NCI-H748 (cell line): ENCODE results near the gene NAA10.

ENCODE experiments used
- DNase-seq: peaks from one replicate; lab custom pipeline; 2025; ENCODE audit not compliant: unreplicated experiment; lab: John Stamatoyannopoulos, UW

NAA10 gene

DNA sequence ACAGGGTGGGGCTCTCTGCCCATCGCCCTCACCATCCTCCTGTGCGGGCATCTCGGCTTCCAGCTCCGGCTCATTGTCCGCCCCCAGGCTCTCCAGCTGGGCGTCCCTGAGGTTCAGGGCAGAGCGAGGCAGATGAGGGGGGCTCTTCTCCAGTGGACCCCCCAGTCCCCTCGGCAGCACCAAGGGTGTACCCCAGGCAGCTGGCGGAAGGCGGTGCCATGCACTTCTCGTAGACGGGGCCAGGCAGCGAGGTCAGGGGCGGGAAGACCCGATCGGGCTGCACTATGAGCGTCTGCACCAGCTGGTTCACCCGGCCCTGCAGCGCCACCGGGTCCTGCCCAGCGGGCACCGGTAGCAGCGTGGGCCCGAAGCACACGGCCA is 24.9 kb downstream of the NAA10 start:
- no peak for DNase-seq

DNA sequence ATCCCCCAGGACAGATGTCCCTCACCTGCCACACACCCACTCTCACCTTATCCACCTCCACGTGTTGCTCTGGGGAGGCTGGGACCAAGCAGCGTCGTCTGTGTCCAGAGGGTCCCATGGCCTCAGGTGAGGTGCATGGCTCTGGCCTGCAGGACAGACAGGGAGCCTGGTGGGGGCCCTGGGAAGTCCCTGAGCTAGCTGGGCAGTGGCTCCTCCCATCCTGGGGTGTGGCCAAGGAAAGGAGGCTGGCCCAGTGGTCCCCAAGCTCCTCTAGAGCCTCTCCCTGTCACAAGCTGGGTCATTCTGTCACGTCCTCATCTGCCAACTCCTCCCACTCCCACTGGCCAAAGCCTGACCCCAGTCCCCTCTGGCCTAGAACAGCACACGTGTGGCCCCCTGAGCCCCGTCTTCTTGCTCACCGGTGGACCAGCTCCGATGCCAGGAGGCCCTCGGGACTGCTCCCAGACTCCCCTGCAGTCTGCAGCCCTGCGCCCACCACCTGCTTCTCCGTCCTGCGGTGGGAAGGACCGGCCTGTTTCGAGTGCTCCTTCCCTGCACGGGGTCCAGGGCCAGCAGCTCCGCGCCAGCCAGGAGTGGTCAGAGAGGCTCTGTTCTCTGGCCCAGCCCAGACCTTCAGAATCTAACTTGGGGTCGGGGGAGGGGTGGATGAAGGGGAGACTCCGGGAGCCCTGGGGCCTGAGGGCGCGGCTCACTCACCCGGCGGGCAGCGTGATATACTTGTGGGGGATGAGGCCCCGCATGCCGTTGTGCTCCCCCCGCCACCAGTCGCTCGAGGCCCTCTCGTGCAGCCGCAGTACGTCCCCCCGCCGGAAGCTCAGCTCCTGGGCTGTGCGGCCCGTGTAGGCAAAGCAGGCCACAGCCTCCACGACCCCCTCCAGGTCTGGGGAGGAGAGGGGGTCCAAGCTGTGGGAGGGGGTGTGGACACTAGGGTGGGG is 25.5 kb downstream of the NAA10 start:
- no peak for DNase-seq

DNA sequence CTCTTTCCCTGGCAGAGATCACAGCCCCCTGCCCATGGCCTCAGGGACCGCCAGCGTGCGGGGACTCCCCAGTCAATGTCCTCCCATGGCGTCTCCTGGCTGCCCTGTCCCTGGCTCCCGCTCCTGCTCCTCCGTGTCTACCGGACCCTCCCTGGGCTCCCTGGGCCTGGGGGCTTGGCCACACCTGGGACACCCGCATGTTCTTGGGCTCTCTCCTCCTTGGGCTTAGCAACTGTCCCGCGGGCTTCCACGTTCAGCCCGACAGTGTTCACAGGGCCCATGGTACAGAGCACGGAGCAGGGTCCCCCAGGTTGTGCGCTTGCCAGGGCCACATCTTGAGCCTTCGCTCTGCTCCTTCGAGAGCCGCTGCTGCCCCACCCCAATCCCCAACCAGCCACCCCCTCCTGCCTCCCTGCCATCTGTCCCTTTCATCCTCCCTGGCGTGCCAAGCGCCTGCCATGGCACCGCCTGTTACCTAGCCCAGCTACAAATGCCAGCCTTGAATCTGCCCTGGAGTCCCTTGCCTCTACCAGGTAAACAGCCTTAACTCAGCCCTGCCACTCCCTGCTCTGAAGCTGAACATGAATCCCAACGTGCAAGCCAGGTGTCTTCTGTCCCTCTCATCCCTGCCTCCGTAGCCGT is 26.5 kb downstream of the NAA10 start:
- no peak for DNase-seq

DNA sequence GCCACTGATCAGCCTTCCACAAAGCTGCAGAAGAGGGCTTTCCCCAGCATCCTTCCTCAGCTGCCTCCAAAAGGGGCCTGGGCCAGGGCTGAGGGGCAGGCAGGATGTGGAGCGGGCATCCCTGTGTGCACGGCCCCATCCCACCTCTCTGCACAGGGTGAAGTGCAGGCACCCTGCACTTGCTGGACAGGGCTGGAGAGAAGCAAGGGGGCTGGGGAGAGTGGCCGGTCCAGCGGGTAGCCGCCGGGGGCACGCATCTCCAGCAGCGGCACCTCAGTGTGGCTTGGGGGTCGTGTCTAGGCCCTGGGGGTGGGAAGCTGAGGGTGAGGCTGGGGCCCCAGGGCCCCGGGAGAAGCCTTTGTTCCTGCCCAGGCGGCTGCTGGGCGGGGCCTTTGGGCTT is 27.4 kb downstream of the NAA10 start:
- no peak for DNase-seq

DNA sequence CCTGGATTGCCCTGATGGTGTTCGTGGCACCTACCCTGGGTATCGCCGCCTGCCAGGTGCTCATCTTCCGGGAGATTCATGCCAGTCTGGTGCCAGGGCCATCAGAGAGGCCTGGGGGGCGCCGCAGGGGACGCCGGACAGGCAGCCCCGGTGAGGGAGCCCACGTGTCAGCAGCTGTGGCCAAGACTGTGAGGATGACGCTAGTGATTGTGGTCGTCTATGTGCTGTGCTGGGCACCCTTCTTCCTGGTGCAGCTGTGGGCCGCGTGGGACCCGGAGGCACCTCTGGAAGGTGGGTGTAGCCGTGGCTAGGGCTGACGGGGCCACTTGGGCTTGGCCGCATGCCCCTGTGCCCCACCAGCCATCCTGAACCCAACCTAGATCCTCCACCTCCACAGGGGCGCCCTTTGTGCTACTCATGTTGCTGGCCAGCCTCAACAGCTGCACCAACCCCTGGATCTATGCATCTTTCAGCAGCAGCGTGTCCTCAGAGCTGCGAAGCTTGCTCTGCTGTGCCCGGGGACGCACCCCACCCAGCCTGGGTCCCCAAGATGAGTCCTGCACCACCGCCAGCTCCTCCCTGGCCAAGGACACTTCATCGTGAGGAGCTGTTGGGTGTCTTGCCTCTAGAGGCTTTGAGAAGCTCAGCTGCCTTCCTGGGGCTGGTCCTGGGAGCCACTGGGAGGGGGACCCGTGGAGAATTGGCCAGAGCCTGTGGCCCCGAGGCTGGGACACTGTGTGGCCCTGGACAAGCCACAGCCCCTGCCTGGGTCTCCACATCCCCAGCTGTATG is 28.5 kb downstream of the NAA10 start:
- DNase-seq = no peak

DNA sequence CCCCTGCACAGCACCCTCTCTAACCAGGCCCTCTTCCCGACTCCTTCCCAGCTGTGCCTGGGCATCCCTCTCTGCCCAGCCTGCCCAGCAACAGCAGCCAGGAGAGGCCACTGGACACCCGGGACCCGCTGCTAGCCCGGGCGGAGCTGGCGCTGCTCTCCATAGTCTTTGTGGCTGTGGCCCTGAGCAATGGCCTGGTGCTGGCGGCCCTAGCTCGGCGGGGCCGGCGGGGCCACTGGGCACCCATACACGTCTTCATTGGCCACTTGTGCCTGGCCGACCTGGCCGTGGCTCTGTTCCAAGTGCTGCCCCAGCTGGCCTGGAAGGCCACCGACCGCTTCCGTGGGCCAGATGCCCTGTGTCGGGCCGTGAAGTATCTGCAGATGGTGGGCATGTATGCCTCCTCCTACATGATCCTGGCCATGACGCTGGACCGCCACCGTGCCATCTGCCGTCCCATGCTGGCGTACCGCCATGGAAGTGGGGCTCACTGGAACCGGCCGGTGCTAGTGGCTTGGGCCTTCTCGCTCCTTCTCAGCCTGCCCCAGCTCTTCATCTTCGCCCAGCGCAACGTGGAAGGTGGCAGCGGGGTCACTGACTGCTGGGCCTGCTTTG is 29.2 kb downstream of the NAA10 start:
- no peak for DNase-seq

DNA sequence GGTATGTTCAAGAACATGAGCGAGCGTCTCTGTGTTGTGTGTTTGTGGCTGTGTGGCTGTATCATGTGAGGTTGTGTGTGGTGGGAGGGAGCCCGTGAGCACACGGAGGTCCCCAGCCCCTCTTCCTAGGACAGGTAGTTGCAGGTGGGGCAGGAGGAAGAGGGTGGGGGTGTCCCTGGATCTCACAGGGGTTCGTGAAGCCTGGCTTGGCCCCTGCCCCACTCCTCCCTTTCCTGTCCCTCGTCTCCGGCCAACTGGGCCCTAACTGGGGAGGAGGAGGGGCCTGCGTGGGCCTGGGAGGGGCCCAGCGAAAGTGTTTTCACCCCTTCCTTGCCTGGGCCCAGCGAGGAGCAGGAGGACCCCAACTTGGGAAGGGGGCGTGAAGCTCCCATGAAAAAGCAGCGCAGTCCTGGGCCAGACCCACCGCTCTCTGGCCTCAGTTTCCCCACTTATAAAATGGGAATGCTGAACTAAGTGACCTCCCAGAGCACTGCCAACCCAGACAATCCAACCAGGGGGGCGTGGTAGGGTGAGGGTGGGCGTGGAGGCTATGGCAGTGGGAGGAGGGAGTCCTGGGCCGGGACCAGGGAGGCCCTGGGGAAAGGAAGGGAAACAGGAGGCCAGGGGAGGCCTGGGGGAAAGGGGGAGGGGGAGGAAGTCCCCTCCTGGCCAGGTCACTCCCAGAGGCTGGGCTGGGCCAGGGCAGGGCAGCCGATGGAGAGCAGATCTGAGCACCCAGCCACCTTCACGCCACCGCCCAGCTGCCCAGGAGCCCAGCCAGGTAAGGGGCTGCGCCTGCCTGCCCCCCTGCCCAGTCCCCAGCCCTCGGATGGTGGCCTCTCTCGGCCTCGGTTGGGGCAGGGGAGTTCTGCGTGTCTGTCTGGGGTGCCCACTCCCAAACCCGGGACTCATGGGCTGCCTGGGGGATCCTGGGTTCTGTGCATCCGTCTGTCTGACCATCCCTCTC is 30.6 kb downstream of the NAA10 start, which contains the start of gene AVPR2:
Gene AVPR2 (plus strand): TSS at position 683 of the 967 bp plus-strand sequence. CDS start 473 bp downstream, outside the sequence.
- DNase-seq = no peak

DNA sequence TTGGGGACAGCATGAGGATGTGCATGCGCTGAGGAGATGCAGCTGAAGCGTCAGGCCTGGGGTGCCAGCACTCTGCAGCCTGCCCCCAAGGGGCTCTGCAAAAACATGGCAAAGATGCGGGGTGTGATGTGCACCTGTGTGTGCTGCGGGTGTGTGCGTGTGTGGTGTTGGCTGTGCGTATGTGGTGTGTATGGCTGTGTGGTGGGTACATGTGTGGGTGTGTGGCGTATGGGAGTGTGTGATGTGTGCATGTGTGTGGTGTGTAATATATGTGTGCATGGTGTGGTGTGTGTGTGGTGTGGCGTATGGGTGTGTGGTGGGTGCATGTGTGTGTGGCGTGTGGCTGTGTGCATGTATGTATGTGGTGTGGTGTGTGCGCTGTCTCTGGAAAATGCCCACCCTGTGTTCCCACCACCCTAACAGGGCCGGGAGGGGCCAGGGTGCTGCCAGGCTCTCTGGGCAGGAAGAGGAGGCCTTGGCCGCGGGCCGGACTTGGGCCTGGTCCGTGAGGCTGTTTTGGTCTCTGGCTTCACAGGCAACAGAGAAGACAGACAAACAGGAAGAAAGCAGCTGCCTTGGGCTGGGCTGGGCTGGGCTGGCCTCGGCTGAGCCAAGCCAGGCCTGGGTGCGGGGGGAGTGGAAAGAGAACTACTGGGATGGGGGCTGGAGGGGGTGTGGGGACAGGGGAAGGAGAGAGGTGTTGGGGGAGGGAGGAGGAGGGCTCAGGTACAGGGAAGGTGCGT is 31.4 kb downstream of the NAA10 start:
- DNase-seq = no peak

DNA sequence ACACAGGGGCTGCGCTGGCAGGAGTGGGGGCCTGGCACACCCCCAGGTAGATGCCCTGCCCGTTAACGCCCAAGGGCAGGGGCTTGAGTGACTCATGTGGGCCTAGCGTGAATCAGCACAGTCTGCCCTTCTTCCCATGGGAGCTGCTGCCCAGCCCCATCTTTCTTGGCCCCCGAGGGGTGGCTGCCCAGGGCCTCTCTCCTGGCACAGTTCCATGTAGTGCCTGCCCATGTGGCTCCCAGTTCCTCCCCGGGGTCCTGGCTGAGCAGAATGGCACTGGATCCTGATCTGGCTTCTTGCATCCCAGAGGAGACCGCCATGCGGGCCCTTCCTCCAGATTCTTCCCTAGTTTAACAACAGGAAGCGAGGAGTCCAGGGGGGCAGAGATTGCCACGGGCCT is 32.5 kb downstream of the NAA10 start:
- DNase-seq = no peak

DNA sequence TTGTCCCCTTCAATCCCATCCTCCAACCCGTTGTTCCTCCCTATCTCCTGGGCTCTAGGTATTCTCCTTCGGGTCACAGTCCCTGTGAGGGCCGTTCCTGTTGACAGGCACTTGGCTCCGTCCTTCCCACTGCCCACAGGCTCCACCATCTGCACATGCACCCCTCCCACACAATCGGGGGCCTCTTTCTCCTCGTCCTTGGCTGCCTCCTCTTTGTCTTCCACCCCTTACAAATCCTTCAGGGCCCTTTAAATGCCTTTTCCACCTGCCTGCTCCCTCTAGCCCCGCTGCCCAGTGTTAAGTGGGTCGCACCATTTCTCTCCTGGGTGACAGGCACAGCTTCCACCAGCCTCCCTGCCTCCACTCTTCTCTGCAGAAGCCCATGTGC is 33.1 kb downstream of the NAA10 start:
- no peak for DNase-seq

DNA sequence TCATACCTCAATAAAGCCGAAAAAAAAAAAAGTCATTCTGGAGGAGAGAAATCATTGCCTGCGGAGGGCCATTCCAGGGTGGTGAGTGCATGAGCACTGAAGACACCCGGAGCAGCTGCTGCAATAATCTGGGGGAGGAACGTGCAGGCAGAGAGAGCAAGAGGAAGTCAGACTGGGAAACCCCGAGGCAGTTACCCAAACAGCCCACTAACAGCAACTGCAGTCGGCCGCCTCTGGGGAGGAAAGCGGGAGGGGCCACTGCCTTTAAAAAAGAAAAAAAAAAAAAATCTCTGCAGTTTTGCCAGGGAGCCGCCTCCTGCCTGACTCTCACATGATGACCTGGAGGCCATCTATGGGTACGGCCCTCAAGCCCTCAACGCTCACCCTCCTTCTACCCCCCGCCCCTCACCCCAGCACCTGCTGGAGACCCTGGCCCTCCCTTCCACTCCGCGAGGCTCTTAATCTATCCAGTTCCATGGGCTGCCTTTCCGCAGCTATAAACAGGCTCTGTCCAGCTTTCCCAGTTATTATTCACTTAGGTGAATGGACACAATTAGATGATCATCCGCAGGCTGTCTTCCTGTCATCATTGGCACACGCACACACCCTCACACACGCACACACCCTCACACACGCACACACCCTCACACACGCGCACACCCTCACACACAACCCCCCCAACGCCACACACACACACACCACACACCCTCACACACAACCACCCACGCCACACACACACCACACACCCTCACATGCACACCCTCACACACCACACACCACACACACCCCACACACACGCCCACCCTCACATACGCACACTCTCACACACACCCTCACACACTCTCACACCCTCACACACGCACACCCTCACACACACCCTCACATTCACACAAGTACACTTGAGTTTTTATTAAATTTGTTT is 33.7 kb downstream of the NAA10 start:
- DNase-seq = peak; percentile 47

DNA sequence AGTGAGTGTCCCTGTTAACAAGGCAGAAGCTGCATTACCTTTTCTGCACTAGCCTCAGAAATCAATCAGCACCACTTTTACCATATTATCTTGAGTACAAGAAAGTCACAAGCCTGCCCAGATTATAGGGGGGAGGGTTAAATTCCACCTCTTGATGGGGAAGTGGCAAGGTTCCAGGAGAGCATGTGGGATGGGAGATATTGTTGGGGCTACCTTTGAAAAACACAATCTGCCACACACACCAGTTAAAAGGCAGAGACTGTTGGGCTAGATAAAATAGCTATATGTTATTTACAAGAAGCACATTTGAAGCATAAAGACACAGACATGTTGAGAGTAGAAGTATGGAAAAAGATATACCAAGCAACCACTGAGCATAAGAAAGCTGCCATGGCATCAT is 36.9 kb downstream of the NAA10 start:
- DNase-seq = no peak

DNA sequence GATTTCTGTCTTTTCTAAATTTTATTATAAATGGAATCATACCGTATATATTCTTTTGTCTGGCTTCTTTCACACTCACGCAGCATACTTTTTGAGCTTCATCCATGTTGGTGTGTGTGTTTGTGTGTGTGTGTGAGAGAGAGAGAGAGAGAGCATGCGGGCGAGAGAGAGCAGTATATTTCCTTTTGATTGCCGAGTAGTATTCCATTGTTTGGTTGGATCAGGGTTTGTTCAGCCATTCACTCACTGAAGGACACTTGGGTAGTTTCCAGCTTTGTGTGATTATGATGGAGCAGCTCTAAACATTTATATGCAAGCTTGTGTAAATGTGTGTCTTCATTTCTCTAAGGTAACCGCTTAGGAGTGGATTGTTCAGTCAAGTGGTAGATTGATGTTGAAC is 45.7 kb downstream of the NAA10 start:
- DNase-seq = peak; percentile 67

DNA sequence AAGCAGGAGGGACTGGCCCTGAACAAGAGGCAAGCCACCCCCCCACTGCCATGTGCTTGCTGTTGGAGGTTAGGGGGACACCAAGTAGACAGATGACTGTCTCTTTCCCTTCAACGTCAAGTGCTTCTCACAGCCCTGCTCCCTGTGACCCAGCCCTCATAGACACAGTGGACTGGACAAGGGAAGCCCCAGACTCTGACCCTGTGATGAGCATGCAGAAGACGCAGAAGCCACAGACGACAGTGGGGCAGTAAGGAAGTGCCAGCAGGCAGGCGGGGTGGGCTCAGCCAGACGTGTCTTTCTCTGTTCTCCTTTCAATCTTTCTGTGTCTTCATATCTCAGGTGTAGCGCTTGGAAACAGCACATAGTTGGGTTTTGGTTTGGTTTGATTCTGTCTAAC is 46.5 kb downstream of the NAA10 start:
- DNase-seq = no peak

DNA sequence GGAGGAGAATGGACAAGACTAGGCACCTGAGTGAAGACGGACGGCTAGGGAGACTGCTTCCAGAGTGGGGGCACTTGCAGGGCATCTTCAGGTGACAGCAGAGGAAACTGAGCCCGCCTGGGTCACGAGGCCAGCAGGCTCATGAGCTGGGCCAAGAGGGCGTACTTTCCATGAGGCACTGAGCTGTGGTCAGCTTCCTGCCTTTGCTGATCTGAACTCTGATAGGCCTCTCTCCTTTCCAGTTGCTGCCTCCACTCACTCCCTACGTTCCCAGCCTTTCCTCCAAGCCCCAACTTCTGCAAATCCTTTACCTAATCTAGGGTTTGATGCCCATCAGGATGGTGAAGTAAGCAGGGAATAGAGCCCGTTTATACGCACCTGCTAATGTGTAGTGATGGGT is 47.5 kb downstream of the NAA10 start:
- DNase-seq = no peak

DNA sequence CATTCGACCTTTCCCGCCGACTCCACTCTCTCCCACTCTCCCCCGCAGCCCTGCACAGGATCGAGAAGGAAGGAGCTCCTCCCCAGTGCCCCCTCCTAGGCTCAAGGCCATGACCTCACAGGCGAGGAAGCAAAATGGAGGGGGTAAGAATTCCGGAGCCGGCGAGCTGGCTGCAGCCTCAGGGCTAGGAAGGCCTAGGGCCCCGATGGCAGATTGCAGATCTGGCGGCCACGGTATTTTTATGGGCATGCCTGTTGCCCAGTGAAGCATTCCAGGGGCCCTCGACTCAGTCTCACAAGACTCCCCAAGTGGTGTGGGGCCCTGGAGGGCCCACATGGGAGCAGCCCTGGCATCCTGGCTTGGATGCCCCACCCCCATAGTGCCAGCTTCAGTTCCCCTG is 47.9 kb downstream of the NAA10 start:
- no peak for DNase-seq

DNA sequence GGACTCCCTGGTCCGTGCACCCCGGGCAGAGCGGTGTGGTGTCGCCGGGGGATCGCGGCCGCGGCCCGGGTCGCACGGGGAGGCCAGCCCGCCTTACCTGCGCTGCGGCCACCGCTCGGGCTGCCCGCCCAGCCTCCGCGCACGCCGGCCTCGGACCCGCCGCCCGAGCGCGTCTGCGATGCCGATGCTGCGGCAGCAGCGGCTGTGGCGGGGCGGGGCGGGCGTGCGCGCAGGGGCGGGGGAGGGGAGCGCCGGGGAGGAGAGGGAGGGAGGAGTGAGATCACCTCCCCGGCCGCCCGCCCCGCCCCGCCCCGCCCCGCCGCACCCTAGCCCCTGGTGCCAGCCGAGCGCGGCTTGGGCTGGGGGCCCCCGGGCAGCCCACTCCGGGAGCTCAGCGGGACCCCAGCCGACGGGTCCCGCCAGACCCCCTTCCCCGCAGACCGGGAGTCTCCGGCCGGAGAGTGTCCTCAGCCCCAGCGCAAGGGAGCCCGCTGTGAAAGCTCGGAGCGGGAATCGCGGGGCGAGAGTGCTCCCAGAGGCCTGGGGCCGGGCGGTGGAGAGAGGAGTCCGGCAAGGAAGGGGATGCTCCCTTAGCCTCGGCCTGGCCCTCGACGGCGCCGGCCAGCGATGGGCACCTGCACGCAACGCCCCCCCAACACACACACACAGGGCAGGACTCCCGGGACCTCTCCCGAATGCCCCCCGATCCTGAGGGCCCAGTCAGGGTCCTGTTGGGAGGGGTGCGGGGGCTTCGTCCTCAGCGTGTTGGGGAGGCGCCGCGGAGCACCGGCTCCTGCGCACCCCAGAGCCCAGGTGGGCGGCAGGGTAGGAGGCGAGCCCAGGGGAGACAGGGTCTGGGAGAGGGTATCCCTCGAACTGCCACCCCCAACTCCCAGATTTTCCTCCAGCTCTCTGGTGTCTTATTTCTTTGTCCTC is 48.6 kb downstream of the NAA10 start, which contains the start of gene L1CAM:
Gene L1CAM (minus strand): TSS at position 206 of the 936 bp plus-strand sequence. CDS start 10,337 bp downstream, outside the sequence.
- DNase-seq = peak; percentile 56
